Activated CD4-positive, CD25-positive, alpha-beta regulatory T cell (primary cell): Measurements from ENCODE around the gene RPS26.

Experiments used
- DNase-seq, 4 experiments: peaks; one replicate each; lab custom pipeline; 2025; lab: John Stamatoyannopoulos, UW

Gene RPS26

DNA sequence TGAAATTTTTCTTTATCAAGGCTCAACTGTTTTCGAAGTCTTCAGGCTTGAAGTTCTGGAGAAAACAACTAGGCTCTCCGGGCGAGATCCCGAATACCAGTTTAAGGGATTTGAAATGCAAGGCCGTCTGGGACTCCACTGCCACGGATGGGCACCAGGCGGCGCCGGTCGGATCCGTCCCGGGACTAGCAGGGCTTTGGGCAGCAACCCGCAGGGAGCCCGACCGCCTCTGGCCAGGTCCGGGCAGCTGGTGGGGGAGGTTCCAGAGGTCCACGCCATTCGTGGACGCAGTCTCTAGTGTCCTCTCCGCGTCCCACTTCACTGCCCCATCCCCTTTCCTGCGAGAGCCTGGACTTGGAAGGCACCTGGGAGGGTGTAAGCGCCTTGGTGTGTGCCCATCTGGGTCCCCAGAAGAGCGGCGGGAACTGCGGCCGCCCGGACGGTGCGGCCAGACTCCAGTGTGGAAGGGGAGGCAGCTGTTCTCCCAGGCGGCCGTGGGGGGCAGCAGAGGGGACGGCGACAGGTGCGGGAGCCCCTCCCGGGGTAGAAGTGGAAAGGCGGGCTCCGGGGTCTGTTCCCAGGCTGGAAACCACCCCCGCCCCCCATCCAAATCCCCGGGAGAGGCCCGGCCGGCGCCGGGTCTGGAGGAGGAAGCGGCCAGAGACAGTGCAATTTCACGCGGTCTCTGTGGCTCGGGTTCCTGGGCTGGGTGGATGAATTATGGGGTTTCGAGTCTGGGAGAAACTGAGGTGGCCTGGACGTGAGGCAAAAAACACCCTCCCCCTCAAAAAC lies 37.4 kb downstream of the RPS26 start:
- DNase-seq, result peak; percentile 16 to 30 (median 26)

DNA sequence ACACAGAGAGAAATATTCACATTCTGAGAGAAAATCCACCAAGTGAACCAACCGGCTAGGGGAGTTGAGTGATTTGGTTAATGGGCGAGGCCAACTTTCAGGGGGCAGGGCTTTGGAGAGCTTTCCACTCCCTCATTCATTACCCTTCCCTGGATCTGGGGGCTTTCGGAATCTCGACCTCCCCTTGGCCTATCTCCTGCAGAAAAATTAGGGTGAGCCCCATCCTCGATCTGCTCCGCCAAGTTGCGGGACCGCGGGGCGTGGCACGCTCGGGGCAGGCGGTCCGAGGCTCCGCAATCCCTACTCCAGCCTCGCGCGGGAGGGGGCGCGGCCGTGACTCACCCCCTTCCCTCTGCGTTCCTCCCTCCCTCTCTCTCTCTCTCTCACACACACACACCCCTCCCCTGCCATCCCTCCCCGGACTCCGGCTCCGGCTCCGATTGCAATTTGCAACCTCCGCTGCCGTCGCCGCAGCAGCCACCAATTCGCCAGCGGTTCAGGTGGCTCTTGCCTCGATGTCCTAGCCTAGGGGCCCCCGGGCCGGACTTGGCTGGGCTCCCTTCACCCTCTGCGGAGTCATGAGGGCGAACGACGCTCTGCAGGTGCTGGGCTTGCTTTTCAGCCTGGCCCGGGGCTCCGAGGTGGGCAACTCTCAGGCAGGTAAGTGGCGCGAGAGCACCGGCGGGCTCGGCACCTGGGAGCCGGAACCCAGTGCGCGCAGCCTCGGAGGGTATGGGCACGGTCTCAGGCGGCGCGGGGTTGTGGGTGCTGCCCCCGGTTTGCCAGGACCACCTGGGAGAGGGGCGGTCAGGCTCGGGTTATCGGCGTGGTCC lies 38.2 kb downstream of the RPS26 start, which contains the start of gene ERBB3:
Gene ERBB3, plus strand, starts transcription at position 443 of the 833 bp plus-strand sequence. Its CDS starts 136 bp downstream, at position 579.
- peak; percentile 15 to 21 (median 18) for DNase-seq

DNA sequence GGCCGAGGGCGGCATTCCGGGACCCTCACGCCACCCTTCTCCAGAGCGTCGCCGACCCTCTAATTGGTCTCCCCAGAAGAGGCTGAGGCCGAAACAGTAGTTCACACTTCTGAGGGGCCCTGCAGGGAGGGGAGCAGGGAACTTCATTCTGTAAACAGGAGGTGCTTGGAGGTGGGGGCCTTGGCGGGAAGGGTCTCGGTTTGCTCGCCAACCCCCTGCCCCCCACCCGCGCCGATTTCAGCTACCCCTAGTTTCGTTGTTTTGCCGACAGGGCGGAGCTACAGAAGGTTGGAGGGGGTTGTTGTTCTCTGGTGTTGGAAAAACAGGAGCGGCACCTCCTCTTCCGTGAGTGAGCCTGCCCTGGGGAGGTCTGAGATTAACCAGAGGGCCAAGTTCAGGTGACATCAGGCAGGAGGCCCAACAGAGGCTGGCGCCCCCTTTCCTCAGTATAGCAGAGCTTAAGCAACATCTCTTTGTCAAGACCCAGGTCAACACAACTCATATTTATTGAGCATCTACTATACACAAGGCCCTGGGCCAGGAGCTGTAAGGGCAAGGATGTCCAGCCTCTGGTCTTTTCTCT lies 38.9 kb downstream of the RPS26 start:
- DNase-seq, result no peak

DNA sequence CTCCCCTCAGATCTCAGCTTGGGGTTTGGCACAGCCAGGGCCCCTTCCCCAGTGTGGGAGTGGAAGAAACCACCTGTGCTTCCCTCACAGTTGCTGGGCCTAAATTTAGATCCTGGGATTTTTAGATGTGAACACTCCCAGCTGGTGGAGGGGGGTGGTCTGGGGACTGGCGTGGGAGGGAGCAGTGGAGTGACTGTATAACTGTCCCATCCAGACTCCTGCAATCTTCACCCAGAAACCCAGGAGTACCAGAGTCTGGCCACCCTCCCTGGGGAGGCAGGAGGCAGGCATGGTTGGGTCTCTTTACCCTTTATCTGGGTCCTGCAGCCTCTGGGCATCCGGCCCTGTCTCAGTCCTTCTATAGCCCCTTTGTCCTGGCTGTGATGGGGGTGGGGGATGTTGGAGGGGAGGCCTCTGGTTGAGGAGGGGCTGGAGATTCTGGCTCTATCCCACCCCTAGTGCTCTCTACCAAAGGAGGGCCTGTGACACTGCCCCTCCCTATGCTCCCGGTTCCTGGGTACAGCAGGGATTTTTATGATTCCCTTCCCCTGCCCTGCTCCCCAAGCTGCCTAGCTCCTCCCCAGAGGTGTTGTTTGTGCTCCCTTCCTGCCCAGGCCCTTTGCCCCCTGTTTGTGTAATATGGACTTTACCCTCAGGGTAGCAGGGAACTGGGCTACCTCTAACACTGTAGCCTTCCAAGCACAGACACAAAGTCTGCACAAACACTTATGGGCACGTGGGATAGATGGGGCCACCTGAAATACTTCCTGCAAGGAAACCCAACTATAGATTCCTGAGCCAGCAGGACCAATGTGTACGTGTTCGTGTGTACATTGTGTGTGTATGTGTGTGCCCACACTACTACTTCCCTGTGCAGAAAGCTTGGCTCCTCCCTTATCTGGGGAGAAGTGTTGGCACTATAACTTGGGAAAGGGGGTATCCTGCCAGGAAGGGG lies 40.0 kb downstream of the RPS26 start:
- no peak for DNase-seq

DNA sequence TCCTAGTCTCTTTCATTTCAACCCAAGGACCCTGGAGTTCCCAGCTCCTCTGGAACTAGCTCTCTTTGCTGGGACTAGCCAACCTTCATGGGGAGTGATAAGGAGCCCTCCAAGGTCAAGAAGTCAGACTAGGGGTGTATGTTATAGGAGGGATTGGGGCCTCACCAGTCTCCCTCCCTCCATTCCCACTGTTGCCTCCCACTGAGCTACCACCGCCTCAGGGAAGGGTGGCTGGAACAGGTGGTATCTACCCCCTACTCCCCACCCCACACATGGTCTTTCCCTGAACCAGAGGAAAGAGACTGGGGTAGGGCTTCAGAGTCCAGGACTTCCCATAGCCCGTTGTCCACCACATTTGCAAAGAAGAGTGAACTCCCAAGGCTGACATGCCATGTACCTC lies 40.7 kb downstream of the RPS26 start:
- no peak for DNase-seq

DNA sequence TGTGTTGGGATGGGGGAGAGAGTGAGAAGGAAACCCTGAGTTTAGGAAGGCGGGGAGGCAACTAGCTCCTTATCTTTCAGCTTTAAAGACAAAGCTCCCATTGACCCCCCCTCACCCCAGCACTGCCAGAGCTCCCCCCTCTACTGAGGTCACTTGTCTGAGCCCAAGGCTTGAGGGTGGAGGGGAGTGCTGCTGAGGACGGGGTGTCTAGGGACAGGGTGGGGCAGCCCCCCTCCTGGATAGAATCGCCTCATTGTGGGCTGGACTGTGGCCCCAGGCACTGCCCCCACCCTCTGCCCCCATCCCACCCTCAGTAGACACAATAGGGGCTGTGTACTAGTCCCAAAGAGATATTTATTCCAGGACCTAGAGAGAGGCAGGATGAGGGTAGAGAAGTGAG lies 41.2 kb downstream of the RPS26 start:
- no peak for DNase-seq

DNA sequence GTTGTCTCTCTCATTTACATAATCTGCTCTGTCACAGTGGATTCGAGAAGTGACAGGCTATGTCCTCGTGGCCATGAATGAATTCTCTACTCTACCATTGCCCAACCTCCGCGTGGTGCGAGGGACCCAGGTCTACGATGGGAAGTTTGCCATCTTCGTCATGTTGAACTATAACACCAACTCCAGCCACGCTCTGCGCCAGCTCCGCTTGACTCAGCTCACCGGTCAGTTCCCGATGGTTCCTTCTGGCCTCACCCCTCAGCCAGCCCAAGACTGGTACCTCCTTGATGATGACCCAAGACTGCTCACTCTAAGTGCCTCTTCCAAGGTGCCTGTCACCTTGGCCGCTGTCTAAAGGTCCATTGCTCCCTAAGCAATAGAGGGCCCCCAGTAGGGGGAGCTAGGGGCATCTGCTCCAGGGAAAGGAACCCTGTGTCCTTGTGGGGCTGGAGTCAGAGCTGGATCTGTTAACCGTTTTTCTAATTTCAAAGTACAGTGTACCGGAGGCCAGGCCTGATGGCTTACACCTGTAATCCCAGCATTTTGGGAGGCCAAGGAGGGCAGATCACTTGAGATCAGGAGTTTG lies 43.3 kb downstream of the RPS26 start:
- no peak for DNase-seq

DNA sequence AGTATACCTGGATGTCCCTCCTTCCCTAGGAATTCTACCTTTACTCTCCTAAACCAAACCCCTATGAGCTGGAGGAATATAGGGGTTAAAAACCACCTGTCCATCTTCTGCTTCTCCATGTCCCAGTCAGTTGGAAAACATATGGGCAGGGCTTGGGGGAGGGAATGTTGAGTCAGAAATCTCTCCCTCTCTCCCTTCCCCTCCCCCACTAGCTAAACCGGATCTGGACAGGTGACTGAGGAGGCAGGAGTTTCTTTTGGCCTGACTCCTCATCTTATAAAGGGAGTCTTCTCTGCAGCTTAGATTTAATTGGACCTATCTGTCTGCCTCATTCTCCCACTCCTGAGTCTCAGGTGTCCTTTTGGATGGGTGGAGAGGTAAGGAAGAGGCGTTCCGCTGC lies 44.4 kb downstream of the RPS26 start:
- no peak for DNase-seq

DNA sequence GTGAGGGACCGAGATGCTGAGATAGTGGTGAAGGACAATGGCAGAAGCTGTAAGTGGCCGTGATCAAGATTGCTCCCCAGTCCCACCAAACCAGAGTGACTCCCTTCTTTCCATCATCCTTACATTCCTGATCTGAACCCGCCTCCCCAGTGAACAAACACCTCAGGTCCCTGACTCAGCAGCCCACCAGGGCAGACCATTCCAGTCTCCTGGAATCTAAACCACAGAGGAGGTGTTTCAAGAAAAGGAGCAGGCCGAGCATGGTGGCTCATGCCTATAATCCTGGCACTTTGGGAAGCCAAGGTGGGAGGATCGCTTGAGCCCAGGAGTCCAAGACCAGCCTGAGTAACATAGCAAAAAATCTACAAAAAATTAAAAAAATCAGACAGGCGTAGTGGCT lies 44.9 kb downstream of the RPS26 start:
- no peak for DNase-seq

DNA sequence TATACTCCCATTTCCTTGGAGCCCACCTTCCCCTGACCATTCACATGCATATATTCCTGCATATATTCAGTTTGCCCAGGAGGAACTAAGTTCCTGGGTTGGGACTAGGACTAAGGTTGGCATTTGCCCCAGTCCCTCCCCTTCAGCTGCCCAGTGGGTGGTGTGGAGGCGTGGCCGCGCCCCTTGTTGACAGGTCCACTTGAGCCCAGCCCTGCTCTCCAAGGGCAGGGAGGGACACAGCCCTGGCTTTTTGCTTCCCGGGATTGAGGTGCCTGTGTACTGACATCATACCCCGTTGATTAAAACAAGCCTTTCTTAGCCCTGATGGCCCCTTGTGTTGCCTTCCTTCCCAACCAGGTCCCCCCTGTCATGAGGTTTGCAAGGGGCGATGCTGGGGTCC lies 45.5 kb downstream of the RPS26 start:
- DNase-seq, result no peak
